Muscle of arm (tissue), 12 donors: Measurements from ENCODE around the gene AMPD2. TPM values are rescaled to one million over a fixed set of nuclear protein-coding genes. Genes with fewer than 3 reads are reported as not detected.
"Not testable (repeated sequence)": the region's sequence is repeated elsewhere in the genome, so short reads cannot be mapped to it uniquely, and the experiment has no call there.

Experiments used
- DNase-seq: peaks from one replicate; pipeline ENCODE4 v3.0.0-alpha.2; 2013
- polyA plus RNA-seq, 12 donors: library from polyadenylated mRNA; unstranded; fragments of 120-200 nt; gene quantifications; one replicate each; pipeline ENCODE4 v1.2.1, GENCODE V29; 2013; ENCODE audit not compliant: insufficient read length in 12 of 12

AMPD2 gene
- polyA plus RNA-seq, 12 donors = 22.1 to 54.9 (median 33.5) TPM; not detected in 1

DNA sequence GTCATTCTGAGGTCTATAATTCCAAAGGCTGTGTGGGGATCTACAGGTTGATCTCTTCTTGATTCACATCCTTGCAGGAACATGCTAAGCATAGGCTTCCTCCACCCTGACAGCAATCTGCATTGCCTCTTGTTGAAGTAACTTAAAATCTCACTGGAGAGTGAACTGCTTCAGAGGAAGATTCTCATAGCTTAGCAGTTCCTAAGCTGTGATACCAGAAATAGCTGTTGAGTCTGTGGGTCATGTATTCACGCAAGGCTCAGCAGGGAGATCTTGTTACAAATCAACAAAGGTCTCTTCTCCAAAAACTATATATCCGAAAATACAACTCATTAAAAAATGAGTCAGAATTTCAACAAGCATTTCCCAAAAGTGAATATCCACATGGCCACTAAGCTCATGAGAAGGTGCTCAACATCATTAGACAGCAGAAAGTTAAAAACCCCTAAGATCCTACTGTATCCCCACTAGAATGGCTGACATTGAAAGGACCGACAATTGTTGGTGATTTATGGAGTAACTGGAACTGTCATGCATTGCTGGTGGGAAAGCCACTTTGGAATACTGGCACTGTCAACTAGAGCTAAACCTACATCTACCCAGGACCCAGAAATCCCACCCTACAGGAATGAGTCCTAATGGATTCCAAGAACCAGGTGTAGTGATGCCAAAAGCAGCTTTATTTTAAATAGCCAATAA lies 57.2 kb downstream of the AMPD2 start:
- not testable (repeated sequence) for DNase-seq

DNA sequence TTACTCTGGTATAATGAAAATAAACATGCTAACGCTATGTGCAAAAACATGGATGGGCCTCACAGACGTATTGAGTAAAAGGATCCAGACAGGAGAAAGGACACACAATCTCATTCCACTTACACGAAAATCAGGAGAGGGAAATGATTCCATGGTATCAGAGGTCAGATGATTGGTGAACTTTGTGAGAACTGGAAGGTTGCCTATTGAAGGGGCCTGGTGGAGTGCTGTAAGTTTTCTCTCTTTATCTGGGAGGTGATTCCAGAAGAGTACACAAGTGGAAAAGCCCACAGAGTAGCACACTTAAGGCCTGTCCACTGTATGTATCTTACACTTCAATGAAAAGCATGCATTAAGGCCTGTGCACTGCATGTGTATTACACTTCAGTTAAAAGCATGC lies 57.8 kb downstream of the AMPD2 start:
- DNase-seq = no peak

DNA sequence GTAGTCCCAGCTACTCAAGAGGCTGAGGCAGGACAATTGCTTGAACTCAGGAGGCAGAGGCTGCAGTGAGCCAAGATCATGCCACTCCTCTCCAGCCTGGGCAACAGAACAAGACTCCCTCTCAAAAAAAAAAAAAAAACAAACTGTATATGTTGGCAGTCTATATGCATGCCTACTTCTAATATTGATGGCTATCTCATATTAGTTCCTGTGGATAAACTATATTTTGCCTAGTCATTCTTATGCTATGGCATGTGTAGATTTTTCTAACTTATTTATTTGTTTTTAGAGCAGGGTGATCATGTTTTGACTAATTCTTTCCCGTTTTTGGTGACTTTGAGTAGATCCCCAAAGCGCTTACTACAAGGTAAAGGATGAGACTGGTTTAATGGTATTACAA lies 59.0 kb downstream of the AMPD2 start:
- not testable (repeated sequence) for DNase-seq

Other genes with a start within 250 kb of the AMPD2 start
- 10 to 100 TPM in 11 of 12 donors, not detected in 1; 20.0 to 42.1 (median 34.6) TPM for gene SORT1, start 221.9 kb upstream of the AMPD2 start, polyA plus RNA-seq
- 10 to 100 TPM in 11 of 12 donors, not detected in 1; 32.0 to 84.2 (median 70.4) TPM for gene PSMA5, start 193.4 kb upstream of the AMPD2 start, polyA plus RNA-seq
- 100 to 1,000 TPM in 11 of 12 donors, 10 to 100 TPM in 1; 64.4 to 356 (median 243) TPM for gene SYPL2, start 153.3 kb upstream of the AMPD2 start, polyA plus RNA-seq
- gene ATXN7L2, start 135.9 kb upstream of the AMPD2 start, polyA plus RNA-seq = 10 to 100 TPM in 10 of 12 donors, 1 to 10 TPM in 1, not detected in 1; 9.3 to 30.9 (median 21.0) TPM
- gene CYB561D1, start 125.7 kb upstream of the AMPD2 start, polyA plus RNA-seq = 10 to 100 TPM in 4 of 12 donors, 1 to 10 TPM in 7, not detected in 1; 6.9 to 13.9 (median 9.4) TPM
- 10 to 100 TPM in 8 of 12 donors, 1 to 10 TPM in 3, not detected in 1; 4.1 to 16.8 (median 12.4) TPM for gene AMIGO1, start 110.1 kb upstream of the AMPD2 start, polyA plus RNA-seq
- 1 to 10 TPM in 10 of 12 donors, not detected in 2; 1.6 to 3.6 (median 2.2) TPM for gene GPR61, start 80.0 kb upstream of the AMPD2 start, polyA plus RNA-seq
- gene GNAI3, start 71.2 kb upstream of the AMPD2 start, polyA plus RNA-seq = 10 to 100 TPM in 1 of 12 donors, 1 to 10 TPM in 10, not detected in 1; 6.2 to 10.7 (median 7.6) TPM
- gene GNAT2, start 221 bp upstream of the AMPD2 start, polyA plus RNA-seq = not detected
- gene GSTM4, start 36.3 kb downstream of the AMPD2 start, polyA plus RNA-seq = 10 to 100 TPM in 11 of 12 donors, not detected in 1; 12.2 to 26.8 (median 18.9) TPM
- 100 to 1,000 TPM in 11 of 12 donors, not detected in 1; 122 to 195 (median 169) TPM for gene GSTM2, start 48.2 kb downstream of the AMPD2 start, polyA plus RNA-seq
- 10 to 100 TPM in 6 of 12 donors, 1 to 10 TPM in 2, under 1 TPM in 3, not detected in 1; 0.39 to 89.9 (median 48.3) TPM for gene GSTM1, start 68.0 kb downstream of the AMPD2 start, polyA plus RNA-seq
- gene GSTM5, start 92.4 kb downstream of the AMPD2 start, polyA plus RNA-seq = 10 to 100 TPM in 11 of 12 donors, not detected in 1; 10.2 to 32.5 (median 24.9) TPM
- 10 to 100 TPM in 11 of 12 donors, not detected in 1; 17.8 to 60.4 (median 38.3) TPM for gene GSTM3, start 121.2 kb downstream of the AMPD2 start, polyA plus RNA-seq
- gene EPS8L3, start 144.1 kb downstream of the AMPD2 start, polyA plus RNA-seq = 10 to 100 TPM in 1 of 12 donors, under 1 TPM in 3, not detected in 8; 0.05 to 15.0 (median 0.31) TPM